ENCODE results near the gene NDUFAF5. TPM values are rescaled to one million over a fixed set of nuclear protein-coding genes. Genes with fewer than 3 reads are reported as not detected.

Gene NDUFAF5
- total and polyA plus RNA-seq, 2 of the 8 experiments (the other 6 are each of a cell fraction or from before 2014, with no cell fraction given): 11.8 to 32.3 TPM

- Histone ChIP-seq H3K36me3 (ENCODE audit: control insufficient read depth in 2 of 4, insufficient read depth in 4 of 4, low read length in 3 of 4) (peaks cover 2 to 36% (median 25%) of the 10 kb centered on the region in 4 experiments; a peak in 7 of 8 replicates), H4K91ac (replicated peaks; ENCODE audit: insufficient read length, low read length) (no peak overlapping the region), H3K23me2 (ENCODE audit: low read depth, low read length) (no peaks in the 10 kb centered on the region), H2AFZ (ENCODE audit: low read length) (no peak overlapping the region), H4K8ac (ENCODE audit: extremely low read depth, insufficient read depth, low read length) (no peak overlapping the region), H2BK5ac (ENCODE audit: low read depth, low read length) (no peak overlapping the region), H2BK12ac (ENCODE audit: low read depth, low read length) (no peak overlapping the region), H3K79me1 (ENCODE audit: low read depth, low read length) (peaks cover 3% of the 10 kb centered on the region; the same call in 1 of the 2 replicates), H3K56ac (replicated peaks; ENCODE audit: insufficient read length, low read depth, low read length) (no peak overlapping the region), H3K9me3 (ENCODE audit: insufficient read depth in 2 of 2, low read depth in 1 of 2, low read length in 1 of 2) (peaks cover 3 to 4% of the 10 kb centered on the region in 2 experiments; a peak in 2 of 4 replicates), H3K27me3 (replicated peaks in 1 of 4; ENCODE audit: control insufficient read depth in 3 of 4, extremely low read depth in 1 of 4, insufficient read depth in 3 of 4, low read length in 3 of 4) (no peaks in the 10 kb centered on the region), H4K5ac (ENCODE audit: insufficient read length, low read depth, low read length) (no peak overlapping the region), H3K18ac (ENCODE audit: extremely low read depth, low read length) (no peak overlapping the region), H3K79me2 (ENCODE audit: control insufficient read depth in 1 of 2, insufficient read depth in 2 of 2, low read length in 2 of 2) (peaks cover 0 to 7% of the 10 kb centered on the region in 2 experiments; a peak in 1 of 4 replicates), H3K23ac (ENCODE audit: insufficient read length) (no peak overlapping the region), H2AK5ac (ENCODE audit: low read depth, low read length) (no peak overlapping the region), H2BK15ac (ENCODE audit: low read length) (no peak overlapping the region), H3K4me1 (replicated peaks in 1 of 4; ENCODE audit: control insufficient read depth in 3 of 4, insufficient read depth in 4 of 4, low read length in 3 of 4) (no peaks in the 10 kb centered on the region), H3K27ac (ENCODE audit: low read depth, low read length) (no peak overlapping the region), H3K4ac (replicated peaks; ENCODE audit: insufficient read length, low read depth, low read length) (no peak overlapping the region), H3K9ac (replicated peaks in 1 of 4; ENCODE audit: extremely low read depth in 1 of 4, low read depth in 3 of 4, low read length in 3 of 4) (no peak overlapping the region), H4K20me1 (replicated peaks in 1 of 2; ENCODE audit: control insufficient read depth in 1 of 2, insufficient read depth in 2 of 2, low read length in 2 of 2) (no peaks in the 10 kb centered on the region), H2BK120ac (replicated peaks; ENCODE audit: low read depth, low read length) (no peak overlapping the region), H3K4me2 (ENCODE audit: insufficient read depth in 1 of 2, low read depth in 2 of 2, low read length in 2 of 2) (no peak overlapping the region), H2BK20ac (ENCODE audit: low read length) (no peak overlapping the region), H3K4me3 (ENCODE audit: extremely low read depth in 1 of 4, insufficient read depth in 2 of 4, low read depth in 3 of 4, low read length in 4 of 4) (no peak overlapping the region), H3K14ac (ENCODE audit: insufficient read length) (no peak overlapping the region)
- CTCF ChIA-PET (ENCODE audit: partially characterized antibody): interaction anchor here (1.0 to 1.1 kb wide), 2 partner anchors 36 to 42 kb away, joined by 3 read pairs; no protein-coding TSS in a partner anchor
- FAIRE-seq (no peak), DNase-seq (ENCODE audit: low read depth in 1 of 2, low spot score in 2 of 2) (no peak)
- 96% methylated on average over 1 of the region's 1 CpG; no CpG with 5 or more reads in 1 of the 2 experiments for WGBS, 2 experiments (ENCODE audit: extremely low coverage in 1 of 2, insufficient coverage in 1 of 2, insufficient read length in 1 of 2, insufficient replicate concordance in 2 of 2, low coverage in 1 of 2, low lambda C conversion rate in 2 of 2, missing lambda C conversion rate in 1 of 2)
- TF ChIP-seq MAFK (IDR thresholded peaks at IDR 0.05; ENCODE audit: low read depth, low read length): no peak
- TF ChIP-seq CBX8 (IDR thresholded peaks at IDR 0.05; ENCODE audit: borderline replicate concordance, low read depth, low read length): no peak
- no peak for TF ChIP-seq GABPA (IDR thresholded peaks at IDR 0.05; ENCODE audit: borderline replicate concordance, insufficient read depth, low read length)
- POLR2A ChIA-PET (ENCODE audit: partially characterized antibody): interaction anchor here (1.0 kb wide), 1 partner anchor 11 kb away, joined by 3 read pairs; no protein-coding TSS in a partner anchor
Measured at GRCh38 chr20:13735826-13736225, 49.0 kb upstream of the NDUFAF5 start.
